Measurements from ENCODE around the gene MORF4L2. TPM values are rescaled to one million over a fixed set of nuclear protein-coding genes. Genes with fewer than 3 reads are reported as not detected.

Gene MORF4L2
- total RNA-seq, 1 donor from 2014 or later, result 133 TPM

- ATAC-seq (no peak), DNase-seq (ENCODE audit: low spot score) (no peak)
These were observed 48.7 kb downstream of the MORF4L2 start for GRCh38 chrX:103637604-103638338.

- DNase-seq (ENCODE audit: low spot score), result no peak
- ATAC-seq, result no peak
These were observed 51.1 kb downstream of the MORF4L2 start for GRCh38 chrX:103635436-103635835.

GRCh38 chrX:103631145-103631544 is 55.4 kb downstream of the MORF4L2 start:
- ATAC-seq (no peak), DNase-seq (ENCODE audit: low spot score) (no peak)

GRCh38 chrX:103630171-103630511 is 56.4 kb downstream of the MORF4L2 start:
- ATAC-seq (no peak), DNase-seq (ENCODE audit: low spot score) (no peak)

GRCh38 chrX:103629318-103630170 is 57.0 kb downstream of the MORF4L2 start:
- peak; percentile 82 for ATAC-seq
- DNase-seq (ENCODE audit: low spot score), result peak; percentile 55

- ATAC-seq (peak; percentile 87), DNase-seq (ENCODE audit: low spot score) (peak; percentile 80)
These were observed 57.8 kb downstream of the MORF4L2 start, which contains the start of gene TCEAL1 for GRCh38 chrX:103628386-103629317. TSS of gene TCEAL1 (plus strand) at chrX:103628975. CDS start at chrX:103629917, 942 bp downstream.

- DNase-seq (ENCODE audit: low spot score) (no peak), ATAC-seq (no peak)
These were observed 59.6 kb downstream of the MORF4L2 start for GRCh38 chrX:103626855-103627254.

Other genes with a start within 250 kb of the MORF4L2 start
- 0.25 TPM for gene RAB40A, start 167.2 kb downstream of the MORF4L2 start, total RNA-seq
- gene TCEAL4, start 101.2 kb downstream of the MORF4L2 start, total RNA-seq, result 29.3 TPM
- gene TCEAL3, start 78.7 kb downstream of the MORF4L2 start, total RNA-seq, result 2.5 TPM
- gene TCEAL1, start 57.7 kb downstream of the MORF4L2 start, total RNA-seq, result 6.9 TPM
- not detected for gene TMEM31, start 24.2 kb upstream of the MORF4L2 start, total RNA-seq
- gene PLP1, start 90.1 kb upstream of the MORF4L2 start, total RNA-seq, result 0.81 TPM
- not detected for gene RAB9B, start 145.6 kb upstream of the MORF4L2 start, total RNA-seq